Coronary artery (tissue), 2 donors: ENCODE results near the gene GNA12.

ENCODE experiments used
- DNase-seq: peaks from one replicate; pipeline ENCODE4 v3.0.0-alpha.2; 2017; ENCODE audit warnings: low spot score
- H3K27ac ChIP-seq, 2 donors: fragments of 200-600 bp; sonication (generic); one replicate each; pipeline ENCODE4 v1.5.1; 2016 to 2019
- H3K4me3 ChIP-seq: fragments of 200-600 bp; sonication (generic); 2 replicates; pipeline ENCODE4 v1.5.1; 2016; ENCODE audit warnings: mild to moderate bottlenecking, moderate library complexity
- TF ChIP-seq, protein P1 (sequence below): fragments of 200-600 bp; sonication (generic); IDR thresholded peaks from one replicate; pipeline ENCODE4 v1.5.1; 2019; ENCODE audit warnings: antibody characterized with exemption

GNA12 gene

DNA sequence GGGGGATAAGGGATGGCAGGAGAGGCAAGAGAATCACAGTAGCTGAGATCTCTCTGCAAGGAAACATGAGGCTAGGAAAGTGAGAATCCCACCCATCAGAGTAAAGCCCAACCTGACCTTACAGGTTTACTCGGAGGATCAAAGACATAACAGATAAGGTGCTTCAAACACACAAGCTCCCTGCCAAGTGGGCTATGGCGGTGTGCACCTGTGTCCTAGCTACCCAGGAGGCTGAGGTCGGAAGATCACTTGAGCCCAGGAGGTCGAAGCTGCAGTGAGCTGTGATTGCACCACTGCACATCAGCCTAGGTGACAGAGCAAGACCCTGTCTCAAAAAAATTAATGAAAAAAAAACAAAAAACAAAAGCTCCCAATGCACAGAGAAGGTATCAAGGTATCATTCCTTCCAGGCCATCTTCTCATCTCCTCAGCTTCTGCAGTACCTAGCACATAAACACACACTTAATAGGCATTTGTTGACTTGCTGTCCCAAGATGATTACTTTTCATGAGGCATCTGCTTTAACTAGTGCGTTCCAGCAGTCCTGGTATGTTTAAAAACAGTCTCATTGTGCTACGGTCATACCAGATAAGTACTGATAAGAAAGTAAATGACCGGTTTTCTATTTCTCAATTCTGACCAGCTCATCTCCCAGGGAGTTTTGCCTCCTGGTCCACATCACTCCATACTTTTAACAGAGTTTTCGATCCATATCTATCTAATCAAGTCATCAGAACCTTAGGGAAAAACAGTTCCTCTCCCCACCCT is 13.3 kb downstream of the GNA12 start:
- Histone ChIP-seq H3K4me3 (no peak overlapping the region), H3K27ac (no peak overlapping the region)
- DNase-seq = no peak
- TF ChIP-seq, protein P1, sequence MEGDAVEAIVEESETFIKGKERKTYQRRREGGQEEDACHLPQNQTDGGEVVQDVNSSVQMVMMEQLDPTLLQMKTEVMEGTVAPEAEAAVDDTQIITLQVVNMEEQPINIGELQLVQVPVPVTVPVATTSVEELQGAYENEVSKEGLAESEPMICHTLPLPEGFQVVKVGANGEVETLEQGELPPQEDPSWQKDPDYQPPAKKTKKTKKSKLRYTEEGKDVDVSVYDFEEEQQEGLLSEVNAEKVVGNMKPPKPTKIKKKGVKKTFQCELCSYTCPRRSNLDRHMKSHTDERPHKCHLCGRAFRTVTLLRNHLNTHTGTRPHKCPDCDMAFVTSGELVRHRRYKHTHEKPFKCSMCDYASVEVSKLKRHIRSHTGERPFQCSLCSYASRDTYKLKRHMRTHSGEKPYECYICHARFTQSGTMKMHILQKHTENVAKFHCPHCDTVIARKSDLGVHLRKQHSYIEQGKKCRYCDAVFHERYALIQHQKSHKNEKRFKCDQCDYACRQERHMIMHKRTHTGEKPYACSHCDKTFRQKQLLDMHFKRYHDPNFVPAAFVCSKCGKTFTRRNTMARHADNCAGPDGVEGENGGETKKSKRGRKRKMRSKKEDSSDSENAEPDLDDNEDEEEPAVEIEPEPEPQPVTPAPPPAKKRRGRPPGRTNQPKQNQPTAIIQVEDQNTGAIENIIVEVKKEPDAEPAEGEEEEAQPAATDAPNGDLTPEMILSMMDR = no peak

DNA sequence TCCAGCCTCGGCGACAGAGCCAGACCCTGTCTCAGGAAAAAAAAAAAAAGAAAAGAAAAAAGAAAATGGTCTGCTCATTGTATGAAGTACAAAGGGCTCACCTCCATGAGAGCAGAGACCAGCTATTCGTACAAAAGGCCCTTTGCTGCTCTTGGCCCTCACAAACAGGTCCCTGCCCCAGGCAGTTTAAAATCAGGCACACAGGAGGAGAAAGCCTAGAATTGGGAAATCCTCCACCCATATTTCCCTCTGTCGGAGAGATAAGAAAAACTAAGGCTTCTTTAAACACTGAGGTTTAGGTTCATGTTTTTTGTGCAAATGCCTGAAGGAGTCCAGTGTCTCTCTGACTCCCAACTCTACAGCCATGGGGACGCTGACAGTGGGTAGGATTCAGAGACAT is 15.1 kb downstream of the GNA12 start:
- DNase-seq = no peak
- Histone ChIP-seq H3K4me3 (no peak overlapping the region), H3K27ac (no peak overlapping the region)
- TF ChIP-seq, protein P1 = no peak

DNA sequence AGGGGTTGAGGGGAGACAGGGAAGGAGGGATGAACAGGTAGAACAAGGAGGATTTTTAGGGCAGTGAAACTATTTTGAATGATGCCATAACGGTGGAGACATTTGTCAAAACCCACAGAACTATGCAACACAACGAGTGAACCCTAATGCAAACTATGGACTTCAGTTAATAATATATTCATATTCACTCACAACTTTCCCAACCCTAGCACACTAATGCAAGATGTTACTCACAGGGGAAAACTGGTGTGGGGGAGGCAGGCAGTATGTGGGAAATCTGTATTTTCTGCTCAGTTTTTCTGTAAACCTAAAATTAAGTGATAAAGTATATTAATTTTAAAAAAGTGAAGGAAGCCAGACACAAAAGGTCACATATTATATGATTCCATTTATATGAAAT is 17.3 kb downstream of the GNA12 start:
- TF ChIP-seq, protein P1 = no peak

DNA sequence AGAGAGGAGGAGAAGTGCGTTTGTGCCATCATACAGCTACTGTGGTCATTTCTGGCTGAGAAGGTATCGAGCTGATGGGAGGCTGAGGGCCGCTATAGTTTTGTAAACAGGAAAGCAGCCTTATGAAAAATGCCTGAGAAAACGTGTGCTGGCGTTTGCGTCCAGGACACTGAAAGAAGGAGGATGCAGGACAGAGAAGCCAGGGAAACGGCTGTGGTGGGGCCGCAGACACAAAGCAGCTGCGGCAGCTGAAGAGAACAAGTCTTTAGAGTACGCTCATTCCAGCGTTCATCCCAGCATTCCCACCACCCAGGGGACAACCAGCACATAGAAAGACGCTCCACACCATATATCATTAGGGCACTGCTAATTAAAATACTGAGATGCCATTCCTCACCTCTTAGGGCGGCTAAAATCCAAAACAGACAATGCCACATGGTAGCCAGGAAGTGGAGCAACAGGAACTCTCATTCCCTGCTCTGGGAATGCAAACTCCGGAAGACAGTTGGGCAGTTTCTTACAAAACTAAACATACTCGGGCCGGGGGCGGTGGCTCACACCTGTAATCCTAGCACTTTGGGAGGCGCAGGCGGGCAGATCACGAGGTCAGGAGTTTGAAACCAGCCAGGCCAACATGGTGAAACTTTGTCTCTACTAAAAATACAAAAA is 18.4 kb downstream of the GNA12 start:
- TF ChIP-seq, protein P1 = no peak
- Histone ChIP-seq H3K27ac (no peak overlapping the region), H3K4me3 (no peak overlapping the region)
- DNase-seq = no peak

More for the DNA sequence above, 17.3 kb downstream of the GNA12 start:
- DNase-seq = no peak
- Histone ChIP-seq H3K4me3 (no peak overlapping the region), H3K27ac (no peak overlapping the region)

DNA sequence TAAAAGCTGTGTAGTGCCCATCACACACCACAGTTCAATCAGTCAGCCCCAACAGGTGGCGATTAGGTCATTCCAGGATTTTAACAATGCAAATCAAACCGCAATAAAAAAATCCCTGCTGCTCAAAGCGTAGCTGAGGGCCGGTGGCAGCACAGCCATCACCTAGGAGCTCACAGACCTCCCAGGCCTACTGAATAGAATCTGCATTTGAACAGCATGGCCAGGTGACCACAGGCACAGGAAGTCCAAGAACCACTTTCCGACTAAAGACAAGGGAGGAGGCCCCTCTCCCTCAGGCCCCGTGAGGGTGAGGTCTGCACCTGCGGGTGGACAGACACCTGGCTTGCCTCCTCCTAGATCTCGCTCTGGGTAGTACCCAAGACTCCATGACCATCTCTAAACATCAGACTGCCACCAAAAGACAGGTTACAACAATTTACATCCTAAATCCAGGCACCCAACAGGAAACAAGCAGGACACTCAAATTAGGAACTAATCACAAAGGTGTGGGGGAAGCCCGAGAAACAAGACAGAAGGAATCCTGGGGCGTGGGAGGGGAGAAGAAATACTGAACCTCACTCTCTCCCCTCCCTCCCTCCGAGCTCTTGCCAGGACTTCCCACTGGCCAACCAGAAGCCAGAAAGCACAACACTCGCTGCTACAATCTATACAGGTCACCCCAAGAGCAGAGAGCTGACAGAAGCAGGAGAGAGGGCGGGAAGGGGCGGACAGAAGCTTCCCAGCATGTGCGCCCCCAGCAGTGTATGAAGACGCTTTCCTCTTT is 19.2 kb downstream of the GNA12 start:
- no peak overlapping the region for H3K4me3 ChIP-seq
- TF ChIP-seq, protein P1 = no peak
- H3K27ac ChIP-seq = no peak overlapping the region
- DNase-seq = no peak

DNA sequence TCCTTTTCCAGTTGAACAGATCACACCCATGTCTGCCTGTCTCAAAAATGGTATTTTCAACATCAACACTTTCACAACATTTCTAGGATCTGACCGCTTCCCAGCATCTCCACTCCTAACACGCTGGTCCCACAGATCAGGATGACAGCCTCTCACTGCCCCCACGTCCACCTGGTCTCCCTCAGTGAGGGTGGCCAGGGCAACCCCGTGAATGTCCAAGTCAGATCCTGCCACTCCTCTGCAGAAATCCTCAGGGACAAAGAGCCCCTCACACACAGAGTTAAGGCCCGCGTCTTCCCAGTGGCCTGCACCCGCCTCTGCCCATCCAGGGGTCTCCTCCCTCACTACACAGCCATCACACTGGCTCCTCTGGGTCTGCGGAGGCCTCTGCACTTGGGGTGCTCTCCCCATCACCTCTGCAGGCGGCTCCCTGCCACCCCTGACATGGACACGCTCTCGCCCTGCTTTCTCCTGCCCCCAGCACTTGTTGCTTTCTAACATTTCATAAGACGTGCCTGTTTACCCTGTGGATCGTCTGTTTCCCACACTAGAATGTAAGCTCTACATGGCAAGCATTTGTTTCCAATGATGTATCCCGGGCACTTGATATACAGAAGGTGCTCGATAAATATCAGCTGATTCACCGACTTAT is 20.0 kb downstream of the GNA12 start:
- Histone ChIP-seq H3K4me3 (no peak overlapping the region), H3K27ac (no peak overlapping the region)
- DNase-seq = no peak
- TF ChIP-seq, protein P1 = no peak
